WI38 (cell line): ENCODE results near the gene ANXA10.

ENCODE experiments used
- H3K4me3 ChIP-seq: 2 replicates; pipeline ENCODE4 v1.5.1; 2011; ENCODE audit warnings: low read depth, mild to moderate bottlenecking, control low read depth, low read length
- TF ChIP-seq, protein P1 (sequence below): IDR thresholded peaks from 2 replicates; pipeline ENCODE4 v1.5.1; 2012; ENCODE audit warnings: low read depth, mild to moderate bottlenecking, control low read depth, low read length

ANXA10 gene

DNA sequence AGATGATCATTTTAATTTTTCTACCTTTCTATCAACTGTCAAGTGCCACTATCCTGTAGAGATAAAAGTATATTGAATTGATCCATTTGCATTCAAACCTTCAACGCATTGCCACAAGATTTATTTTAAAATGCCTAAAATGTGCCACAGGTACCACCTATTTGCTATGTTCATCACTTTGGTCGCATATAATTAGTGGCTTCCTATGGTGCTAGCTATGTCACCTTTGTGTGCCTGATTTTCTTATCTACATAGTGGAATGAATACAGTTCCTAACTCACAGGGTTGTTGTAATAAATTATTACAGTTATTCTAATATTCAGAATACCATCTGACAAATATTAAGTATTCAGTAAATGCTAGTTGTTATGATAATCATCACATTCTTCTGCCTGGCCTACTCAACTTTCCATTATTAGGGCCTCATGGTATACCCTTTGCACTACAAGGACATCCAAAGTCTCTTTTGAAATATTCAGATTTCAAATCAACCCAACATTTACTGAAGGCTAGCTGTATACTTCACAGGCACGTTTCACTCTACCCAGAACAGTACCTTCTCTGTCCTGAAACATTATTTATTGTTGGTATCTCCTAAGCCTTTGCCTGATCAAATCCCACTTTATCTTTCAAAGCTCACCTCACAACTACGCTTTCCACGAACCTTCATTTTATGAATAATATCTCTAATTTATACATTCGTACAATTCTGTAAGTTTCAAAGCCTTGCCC is 62.4 kb downstream of the ANXA10 start:
- no peak overlapping the region for H3K4me3 ChIP-seq

DNA sequence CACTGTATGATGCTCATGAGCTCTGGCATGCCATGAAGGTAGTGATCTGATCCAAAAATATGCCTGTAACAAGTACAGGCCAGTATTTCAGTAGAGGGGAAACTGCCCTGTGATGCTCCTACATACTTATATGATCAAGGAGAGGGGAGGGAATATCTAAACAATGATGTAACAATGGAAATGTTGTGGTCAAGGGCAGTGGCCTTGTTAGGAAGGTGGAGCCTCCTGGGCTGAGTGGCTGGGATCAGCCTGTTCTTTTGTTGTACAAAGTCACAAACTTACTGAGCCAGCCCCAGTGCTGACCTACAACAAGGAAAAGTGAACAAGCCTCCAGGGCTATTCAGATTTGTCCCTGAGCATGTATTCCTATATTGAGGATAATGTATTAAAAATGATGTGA is 70.3 kb downstream of the ANXA10 start:
- no peak overlapping the region for H3K4me3 ChIP-seq
- TF ChIP-seq, protein P1, sequence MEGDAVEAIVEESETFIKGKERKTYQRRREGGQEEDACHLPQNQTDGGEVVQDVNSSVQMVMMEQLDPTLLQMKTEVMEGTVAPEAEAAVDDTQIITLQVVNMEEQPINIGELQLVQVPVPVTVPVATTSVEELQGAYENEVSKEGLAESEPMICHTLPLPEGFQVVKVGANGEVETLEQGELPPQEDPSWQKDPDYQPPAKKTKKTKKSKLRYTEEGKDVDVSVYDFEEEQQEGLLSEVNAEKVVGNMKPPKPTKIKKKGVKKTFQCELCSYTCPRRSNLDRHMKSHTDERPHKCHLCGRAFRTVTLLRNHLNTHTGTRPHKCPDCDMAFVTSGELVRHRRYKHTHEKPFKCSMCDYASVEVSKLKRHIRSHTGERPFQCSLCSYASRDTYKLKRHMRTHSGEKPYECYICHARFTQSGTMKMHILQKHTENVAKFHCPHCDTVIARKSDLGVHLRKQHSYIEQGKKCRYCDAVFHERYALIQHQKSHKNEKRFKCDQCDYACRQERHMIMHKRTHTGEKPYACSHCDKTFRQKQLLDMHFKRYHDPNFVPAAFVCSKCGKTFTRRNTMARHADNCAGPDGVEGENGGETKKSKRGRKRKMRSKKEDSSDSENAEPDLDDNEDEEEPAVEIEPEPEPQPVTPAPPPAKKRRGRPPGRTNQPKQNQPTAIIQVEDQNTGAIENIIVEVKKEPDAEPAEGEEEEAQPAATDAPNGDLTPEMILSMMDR = no peak

More for the DNA sequence above, 62.4 kb downstream of the ANXA10 start:
- TF ChIP-seq, protein P1 = no peak

DNA sequence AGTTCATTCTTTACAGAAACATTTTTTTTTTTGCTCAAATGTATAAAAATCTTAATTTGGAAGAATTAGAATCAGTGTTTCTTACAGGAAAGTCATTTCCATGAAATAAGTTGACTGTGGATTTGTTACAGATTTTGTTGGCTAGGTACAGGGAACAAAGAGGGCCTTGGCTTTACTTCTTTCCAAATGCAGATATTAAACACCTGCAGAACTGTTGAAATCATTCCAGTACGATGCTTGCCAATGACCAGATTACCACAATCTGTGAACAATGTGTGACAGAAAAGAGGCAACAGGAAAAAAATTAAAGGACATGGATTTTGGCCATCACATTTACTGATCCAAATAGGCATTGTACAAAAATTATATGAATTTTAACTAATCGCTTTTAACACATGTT is 70.8 kb downstream of the ANXA10 start:
- H3K4me3 ChIP-seq = no peak overlapping the region
- TF ChIP-seq, protein P1 = no peak

DNA sequence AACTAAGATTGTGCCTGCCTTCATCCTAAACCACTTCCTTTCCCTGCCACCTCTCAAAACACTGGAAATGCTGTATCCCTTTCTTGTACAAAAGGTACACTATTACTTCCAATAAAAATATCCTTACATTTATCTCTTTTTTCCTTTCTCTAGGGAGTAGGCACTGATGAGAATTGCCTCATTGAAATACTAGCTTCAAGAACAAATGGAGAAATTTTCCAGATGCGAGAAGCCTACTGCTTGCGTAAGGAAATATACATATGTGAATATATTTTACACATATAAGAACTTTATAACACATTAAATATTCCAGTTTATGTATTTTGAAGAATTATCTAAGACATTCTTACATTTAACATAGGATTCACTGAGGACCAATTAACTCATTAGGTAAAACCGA is 71.7 kb downstream of the ANXA10 start:
- H3K4me3 ChIP-seq = no peak overlapping the region
- TF ChIP-seq, protein P1 = no peak

DNA sequence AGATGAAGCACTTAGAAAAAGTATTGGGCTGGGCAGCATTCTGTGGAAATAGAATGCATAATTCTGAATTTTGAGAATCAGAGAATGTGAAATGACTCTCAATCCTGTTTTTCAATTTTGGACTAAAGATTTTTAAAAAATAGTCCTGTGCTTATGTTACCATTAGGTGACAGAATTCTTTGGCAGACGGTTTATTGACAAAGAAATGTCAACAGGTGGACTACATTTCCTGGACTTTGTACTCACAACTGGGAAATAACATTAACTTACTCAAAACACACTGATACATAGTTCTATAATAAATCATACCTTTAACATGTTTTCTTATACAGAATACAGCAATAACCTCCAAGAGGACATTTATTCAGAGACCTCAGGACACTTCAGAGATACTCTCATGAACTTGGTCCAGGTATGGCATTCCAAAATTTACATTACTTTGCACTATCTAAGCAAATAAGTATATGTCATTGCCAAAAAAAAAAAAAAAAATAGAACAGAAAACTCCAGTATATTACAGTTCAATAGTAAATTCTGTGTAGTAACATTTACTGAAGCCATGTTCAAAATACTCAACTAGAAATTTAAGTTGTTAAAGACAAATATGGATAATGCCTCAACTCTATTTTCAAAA is 72.7 kb downstream of the ANXA10 start:
- H3K4me3 ChIP-seq = no peak overlapping the region
- TF ChIP-seq, protein P1 = no peak

DNA sequence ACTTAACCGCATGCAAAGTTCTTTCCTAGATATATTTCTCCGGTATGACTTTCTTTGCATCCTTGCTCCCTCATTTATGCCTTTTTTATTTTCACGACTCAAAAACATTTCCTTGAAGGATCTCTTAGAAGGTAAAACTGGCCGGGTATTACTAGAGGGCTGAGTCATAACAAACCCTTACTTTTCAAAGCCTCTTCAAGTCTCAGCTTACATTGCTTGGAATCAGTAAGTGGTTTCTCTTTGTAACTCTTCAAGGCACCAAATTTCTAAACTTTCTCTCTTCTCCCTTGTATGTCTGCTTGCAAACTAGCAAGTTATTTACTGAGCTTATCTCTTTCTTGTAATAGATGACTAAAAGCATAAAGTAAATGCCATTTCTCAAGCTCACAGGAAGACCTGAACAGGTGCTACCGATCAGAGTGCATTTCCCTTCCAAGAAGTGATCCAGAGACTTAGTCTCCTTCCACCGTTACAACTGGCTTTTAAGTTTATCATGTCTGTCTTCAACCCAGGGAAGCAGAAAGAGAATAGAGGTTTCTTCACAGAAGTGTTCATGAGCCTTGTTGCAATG is 75.5 kb downstream of the ANXA10 start:
- TF ChIP-seq, protein P1 = no peak
- no peak overlapping the region for H3K4me3 ChIP-seq

DNA sequence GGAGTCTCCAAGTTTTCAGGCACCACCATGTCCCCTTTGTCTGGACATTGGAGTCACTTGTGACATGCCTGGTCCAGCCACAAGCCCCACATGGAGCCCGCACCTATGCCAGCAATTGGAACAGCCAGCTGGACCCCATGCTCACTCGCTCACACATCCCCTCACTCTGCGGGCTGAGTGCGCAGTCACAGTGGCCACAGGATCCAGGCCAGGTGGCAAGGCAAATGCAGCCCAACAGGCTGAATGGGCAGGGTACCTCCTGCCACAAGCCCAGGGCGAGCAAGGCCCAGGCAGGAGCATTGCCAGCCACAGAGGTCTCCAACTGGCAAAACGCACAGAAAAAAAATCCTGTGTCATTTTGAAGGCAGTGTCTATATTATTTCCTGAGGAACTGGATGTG is 82.0 kb downstream of the ANXA10 start:
- TF ChIP-seq, protein P1 = no peak
- no peak overlapping the region for H3K4me3 ChIP-seq
